Smooth muscle cell (in vitro differentiated cells): ENCODE data around the gene CDC42BPA. TPM values are rescaled to one million over a fixed set of nuclear protein-coding genes. Genes with fewer than 3 reads are reported as not detected.

Experiments
- DNase-seq: peaks from one replicate; lab custom pipeline; 2025; ENCODE audit not compliant: unreplicated experiment; lab: John Stamatoyannopoulos, UW
- H2AFZ ChIP-seq: fragments of 200-600 bp; sonication (generic); 2 replicates; pipeline ENCODE4 v1.6.0; 2016; ENCODE audit warnings: antibody characterized with exemption, low read depth, mild to moderate bottlenecking
- H3F3A ChIP-seq: fragments of 200-600 bp; sonication (generic); 2 replicates; pipeline ENCODE4 v1.6.0; 2017; ENCODE audit warnings: antibody characterized with exemption, low read depth
- H3K27ac ChIP-seq: fragments of 200-600 bp; sonication (generic); 2 replicates; pipeline ENCODE4 v1.5.1; 2016; ENCODE audit warnings: low read depth, mild to moderate bottlenecking
- H3K27me3 ChIP-seq: fragments of 200-600 bp; sonication (generic); 2 replicates; pipeline ENCODE4 v1.6.1; 2016; ENCODE audit warnings: low read depth, mild to moderate bottlenecking
- H3K36me3 ChIP-seq: fragments of 200-600 bp; sonication (generic); 2 replicates; pipeline ENCODE4 v1.5.1; 2016; ENCODE audit warnings: low read depth
- H3K4me1 ChIP-seq: fragments of 200-600 bp; sonication (generic); 2 replicates; pipeline ENCODE4 v1.5.1; 2016; ENCODE audit warnings: low read depth
- H3K4me2 ChIP-seq: fragments of 200-600 bp; sonication (generic); 2 replicates; pipeline ENCODE4 v1.6.0; 2016; ENCODE audit warnings: mild to moderate bottlenecking
- H3K4me3 ChIP-seq: fragments of 200-600 bp; sonication (generic); 2 replicates; pipeline ENCODE4 v1.5.1; 2016; ENCODE audit warnings: mild to moderate bottlenecking
- H3K79me2 ChIP-seq: fragments of 200-600 bp; sonication (generic); 2 replicates; pipeline ENCODE4 v1.6.0; 2016; ENCODE audit warnings: low read depth, mild to moderate bottlenecking
- H3K9ac ChIP-seq: fragments of 200-600 bp; sonication (generic); 2 replicates; pipeline ENCODE4 v1.6.0; 2016; ENCODE audit warnings: low read depth
- H3K9me3 ChIP-seq: fragments of 200-600 bp; sonication (generic); replicated peaks from 2 replicates; pipeline ENCODE4 v1.5.1; 2016; ENCODE audit warnings: low read depth
- H4K20me1 ChIP-seq: fragments of 200-600 bp; sonication (generic); 2 replicates; pipeline ENCODE4 v1.6.0; 2016; ENCODE audit warnings: low read depth
- CTCF ChIP-seq: fragments of 200-600 bp; sonication (generic); IDR thresholded peaks from 2 replicates; pipeline ENCODE4 v1.5.1; 2017; ENCODE audit warnings: borderline replicate concordance, mild to moderate bottlenecking, antibody characterized with exemption; ENCODE audit not compliant: insufficient read depth, poor library complexity, severe bottlenecking
- WGBS: methylation state at CpG from one replicate; pipeline ENCODE4 v1.1.7; 2016; ENCODE audit warnings: low lambda C conversion rate; 5-methylcytosine and 5-hydroxymethylcytosine counted together
- polyA plus RNA-seq: library from polyadenylated mRNA; unstranded; fragments of >200 nt; fragmentation: Nextera tagmentation; extraction: Ambion mirVana; gene quantifications from 2 replicates; pipeline ENCODE4 v1.2.1, GENCODE V29; 2016
- total RNA-seq: library from RNA; depleted of rRNA; stranded (reverse); fragments of >200 nt; gene quantifications from 2 replicates; pipeline ENCODE4 v1.2.3, GENCODE V29; 2014

CDC42BPA gene
- total and polyA plus RNA-seq, 2 experiments from 2014 or later: 14.8 to 34.9 TPM

GRCh38 chr1:227330279-227331076, 12.2 kb upstream of the CDC42BPA start:
- Histone ChIP-seq H3K79me2 (no peaks in the 10 kb centered on the region), H3K9me3 (no peaks in the 10 kb centered on the region), H2AFZ (no peak overlapping the region), H3K27me3 (no peaks in the 10 kb centered on the region), H3K27ac (no peak overlapping the region), H3K9ac (no peak overlapping the region), H4K20me1 (no peaks in the 10 kb centered on the region), H3K4me1 (no peaks in the 10 kb centered on the region), H3K36me3 (no peaks in the 10 kb centered on the region), H3F3A (no peaks in the 10 kb centered on the region), H3K4me3 (no peak overlapping the region), H3K4me2 (no peak overlapping the region)
- no peak for TF ChIP-seq CTCF
- no peak for DNase-seq
- 68% methylated on average over 8 of the region's 8 CpGs for WGBS

GRCh38 chr1:227328405-227329019, 10.2 kb upstream of the CDC42BPA start:
- Histone ChIP-seq H2AFZ (no peak overlapping the region), H3K9me3 (no peaks in the 10 kb centered on the region), H3K4me2 (no peak overlapping the region), H3F3A (no peaks in the 10 kb centered on the region), H3K4me1 (no peaks in the 10 kb centered on the region), H3K27ac (no peak overlapping the region), H3K27me3 (no peaks in the 10 kb centered on the region), H3K9ac (no peak overlapping the region), H3K36me3 (no peaks in the 10 kb centered on the region), H3K4me3 (no peak overlapping the region), H3K79me2 (no peaks in the 10 kb centered on the region), H4K20me1 (no peaks in the 10 kb centered on the region)
- WGBS: 87% methylated on average over 6 of the region's 6 CpGs
- DNase-seq: no peak
- TF ChIP-seq CTCF: no peak

GRCh38 chr1:227325156-227325555, 6.9 kb upstream of the CDC42BPA start:
- H4K20me1 ChIP-seq: no peaks in the 10 kb centered on the region
- H3K9me3 ChIP-seq: no peaks in the 10 kb centered on the region
- no peak overlapping the region for H3K27ac ChIP-seq
- no peaks in the 10 kb centered on the region for H3F3A ChIP-seq
- no peaks in the 10 kb centered on the region for H3K4me1 ChIP-seq
- no peaks in the 10 kb centered on the region for H3K79me2 ChIP-seq
- H3K9ac ChIP-seq: no peak overlapping the region
- H2AFZ ChIP-seq: no peak overlapping the region
- no peaks in the 10 kb centered on the region for H3K27me3 ChIP-seq
- H3K36me3 ChIP-seq: no peaks in the 10 kb centered on the region
- WGBS: 95% methylated on average over 3 of the region's 3 CpGs
- TF ChIP-seq CTCF: no peak
- no peak overlapping the region for H3K4me2 ChIP-seq
- H3K4me3 ChIP-seq: no peak overlapping the region
- no peak for DNase-seq

- Histone ChIP-seq H2AFZ (no peak overlapping the region), H4K20me1 (no peaks in the 10 kb centered on the region), H3K9me3 (no peaks in the 10 kb centered on the region), H3K4me1 (no peaks in the 10 kb centered on the region), H3K27me3 (no peaks in the 10 kb centered on the region), H3K27ac (no peak overlapping the region), H3K4me2 (no peak overlapping the region), H3K4me3 (no peak overlapping the region), H3K9ac (no peak overlapping the region), H3F3A (no peaks in the 10 kb centered on the region), H3K36me3 (no peaks in the 10 kb centered on the region), H3K79me2 (no peaks in the 10 kb centered on the region)
- TF ChIP-seq CTCF: no peak
- DNase-seq: no peak
These were observed 5.6 kb upstream of the CDC42BPA start for GRCh38 chr1:227323967-227324268.
